Ishikawa (cell line): Measurements from ENCODE around the gene U2AF2.
A peak's percentile ranks its signal among the peaks of the same experiment; 100 is the strongest.

Experiments
- CEBPB ChIP-seq: IDR thresholded peaks from 2 replicates; pipeline ENCODE4 v1.6.1; 2012
- CREB1 ChIP-seq: IDR thresholded peaks from 2 replicates; pipeline ENCODE4 v1.6.1; 2012; ENCODE audit warnings: low read depth
- EGR1 ChIP-seq: IDR thresholded peaks from 2 replicates; pipeline ENCODE4 v1.6.1; 2012
- EP300 ChIP-seq: IDR thresholded peaks from 2 replicates; pipeline ENCODE4 v1.6.1; 2012; ENCODE audit warnings: borderline replicate concordance
- FOXM1 ChIP-seq: IDR thresholded peaks from 2 replicates; pipeline ENCODE4 v1.6.1; 2012; ENCODE audit warnings: low read depth, borderline replicate concordance
- MAX ChIP-seq: IDR thresholded peaks from 2 replicates; pipeline ENCODE4 v1.6.1; 2012
- NFIC ChIP-seq: IDR thresholded peaks from 2 replicates; pipeline ENCODE4 v1.6.1; 2012
- RAD21 ChIP-seq: IDR thresholded peaks from 2 replicates; pipeline ENCODE4 v1.6.1; 2012; ENCODE audit warnings: low read depth
- REST ChIP-seq: IDR thresholded peaks from 2 replicates; pipeline ENCODE4 v1.6.1; 2012; ENCODE audit warnings: low read depth, mild to moderate bottlenecking
- TAF1 ChIP-seq: IDR thresholded peaks from 2 replicates; pipeline ENCODE4 v1.6.1; 2012; ENCODE audit warnings: low read depth, mild to moderate bottlenecking
- TCF12 ChIP-seq: IDR thresholded peaks from 2 replicates; pipeline ENCODE4 v1.6.1; 2012; ENCODE audit warnings: low read depth
- TEAD4 ChIP-seq: IDR thresholded peaks from 2 replicates; pipeline ENCODE4 v1.6.1; 2012
- USF1 ChIP-seq: IDR thresholded peaks from 2 replicates; pipeline ENCODE4 v1.6.1; 2012
- YY1 ChIP-seq: IDR thresholded peaks from 2 replicates; pipeline ENCODE4 v1.6.1; 2012; ENCODE audit warnings: low read depth
- ZBTB7A ChIP-seq: IDR thresholded peaks from 2 replicates; pipeline ENCODE4 v1.6.1; 2012; ENCODE audit warnings: low read depth

The U2AF2 gene

GRCh38 chr19:55673465-55673864, 18.6 kb downstream of the U2AF2 start:
- TF ChIP-seq RAD21 (no peak), CEBPB (no peak), CREB1 (no peak), USF1 (no peak), TAF1 (no peak), TEAD4 (no peak), FOXM1 (no peak), REST (no peak), NFIC (no peak), TCF12 (no peak), EGR1 (no peak), EP300 (no peak), YY1 (no peak), ZBTB7A (no peak), MAX (no peak)

GRCh38 chr19:55673889-55674288, 19.1 kb downstream of the U2AF2 start:
- TF ChIP-seq USF1: no peak
- no peak for TF ChIP-seq RAD21
- TF ChIP-seq EGR1: no peak
- no peak for TF ChIP-seq ZBTB7A
- TF ChIP-seq TCF12: no peak
- no peak for TF ChIP-seq EP300
- no peak for TF ChIP-seq YY1
- TF ChIP-seq CEBPB: no peak
- TF ChIP-seq TEAD4: no peak
- TF ChIP-seq TAF1: no peak

GRCh38 chr19:55674459-55674840, 19.6 kb downstream of the U2AF2 start:
- no peak for TF ChIP-seq CEBPB
- TF ChIP-seq RAD21: no peak
- no peak for TF ChIP-seq EGR1
- no peak for TF ChIP-seq NFIC
- no peak for TF ChIP-seq EP300
- no peak for TF ChIP-seq CREB1
- no peak for TF ChIP-seq MAX
- no peak for TF ChIP-seq TEAD4
- no peak for TF ChIP-seq FOXM1
- TF ChIP-seq ZBTB7A: no peak
- TF ChIP-seq TAF1: no peak
- TF ChIP-seq REST: no peak
- no peak for TF ChIP-seq YY1
- TF ChIP-seq USF1: no peak
- no peak for TF ChIP-seq TCF12

GRCh38 chr19:55674841-55675660, 20.2 kb downstream of the U2AF2 start, which contains the start of gene EPN1:
Gene EPN1, plus strand, starts transcription at chr19:55675226. Its CDS starts 3,402 bp downstream, at chr19:55678628.
- TF ChIP-seq YY1 (no peak), MAX (peak; percentile 65), NFIC (peak; percentile 37; the same call in 1 of the 2 replicates), TCF12 (peak; percentile 77; the same call in 1 of the 2 replicates), CREB1 (peak; percentile 91), TAF1 (peak; percentile 59; the same call in 1 of the 2 replicates), USF1 (no peak)
